GM21529 (cell line): Measurements from ENCODE around the gene SAMD14.

Source experiments
- ATAC-seq: cut with Tn5 transposase; IDR thresholded peaks from one replicate; pipeline ENCODE4 v1.9.1; 2021; ENCODE audit not compliant: unreplicated experiment

SAMD14 gene

GRCh38 chr17:50129728-50130558 is at the start of gene SAMD14:
Gene SAMD14, minus strand, starts transcription at chr17:50130160. Its CDS starts 5,201 bp downstream, at chr17:50124959.
- no peak for ATAC-seq

GRCh38 chr17:50177983-50178834 is 48.2 kb upstream of the SAMD14 start:
- ATAC-seq: no peak

- no peak for ATAC-seq
Observed at GRCh38 chr17:50177476-50177875, 47.5 kb upstream of the SAMD14 start.

- ATAC-seq: no peak
Observed at GRCh38 chr17:50176559-50177357, 46.8 kb upstream of the SAMD14 start.

- no peak for ATAC-seq
Observed at GRCh38 chr17:50175035-50175807, 45.3 kb upstream of the SAMD14 start.

GRCh38 chr17:50174444-50174843 is 44.5 kb upstream of the SAMD14 start:
- no peak for ATAC-seq

- ATAC-seq: no peak
Observed at GRCh38 chr17:50173335-50173941, 43.5 kb upstream of the SAMD14 start.

GRCh38 chr17:50172936-50173334 is 43.0 kb upstream of the SAMD14 start:
- no peak for ATAC-seq

- no peak for ATAC-seq
Observed at GRCh38 chr17:50172130-50172529, 42.2 kb upstream of the SAMD14 start.

- ATAC-seq: no peak
Observed at GRCh38 chr17:50171371-50172071, 41.6 kb upstream of the SAMD14 start.

GRCh38 chr17:50170662-50171370 is 40.9 kb upstream of the SAMD14 start:
- peak; percentile 62 for ATAC-seq

- no peak for ATAC-seq
Observed at GRCh38 chr17:50169881-50170459, 40.0 kb upstream of the SAMD14 start.

- no peak for ATAC-seq
Observed at GRCh38 chr17:50169121-50169764, 39.3 kb upstream of the SAMD14 start.

- ATAC-seq: no peak
Observed at GRCh38 chr17:50168319-50168718, 38.4 kb upstream of the SAMD14 start.

GRCh38 chr17:50167371-50167770 is 37.4 kb upstream of the SAMD14 start:
- no peak for ATAC-seq

GRCh38 chr17:50166518-50167181 is 36.7 kb upstream of the SAMD14 start:
- ATAC-seq: no peak

- ATAC-seq: no peak
Observed at GRCh38 chr17:50165867-50166517, 36.0 kb upstream of the SAMD14 start, which contains the start of gene SGCA. Gene SGCA, plus strand, starts transcription at chr17:50166005. Its CDS starts 36 bp downstream, at chr17:50166041.
